Measurements from ENCODE around the gene CXXC5. TPM values are rescaled to one million over a fixed set of nuclear protein-coding genes. Genes with fewer than 3 reads are reported as not detected.

Gene CXXC5
- polyA plus RNA-seq, 4 donors, result 219 to 241 (median 229) TPM

DNA sequence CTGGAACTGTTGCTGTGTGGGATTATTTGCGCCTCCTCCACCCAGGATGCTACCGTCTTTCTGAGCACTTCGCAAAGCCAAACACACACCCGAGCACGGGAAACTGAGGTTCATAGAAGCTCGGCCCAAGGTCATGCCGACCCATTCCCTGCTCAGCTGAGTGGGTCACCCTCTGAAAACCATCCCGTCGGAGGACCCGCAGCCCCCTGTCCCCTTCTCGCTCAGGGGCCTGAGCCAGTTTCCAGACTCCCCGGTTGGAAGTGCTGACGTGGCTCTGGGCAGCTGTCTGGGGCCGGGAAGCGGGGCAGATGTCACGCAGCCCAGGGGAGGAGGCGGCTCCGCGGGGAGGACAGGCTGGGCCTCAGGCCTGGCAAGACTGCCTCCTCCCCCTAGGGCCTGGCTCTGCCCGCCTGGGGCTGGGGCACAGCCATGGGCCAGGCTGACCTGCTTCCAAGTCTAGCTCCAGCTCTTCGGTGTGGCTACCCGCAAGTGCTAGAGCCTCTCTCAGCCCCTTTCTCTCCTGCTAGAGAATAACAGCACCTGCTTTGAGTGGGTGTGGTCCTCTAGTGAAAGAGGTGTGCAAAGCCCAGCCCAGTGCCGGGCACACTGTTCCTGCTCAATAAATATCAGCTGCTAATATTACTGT lies 9.9 kb upstream of the CXXC5 start:
- no peak for DNase-seq (ENCODE audit: low read depth in 4 of 4, low spot score in 3 of 4)

DNA sequence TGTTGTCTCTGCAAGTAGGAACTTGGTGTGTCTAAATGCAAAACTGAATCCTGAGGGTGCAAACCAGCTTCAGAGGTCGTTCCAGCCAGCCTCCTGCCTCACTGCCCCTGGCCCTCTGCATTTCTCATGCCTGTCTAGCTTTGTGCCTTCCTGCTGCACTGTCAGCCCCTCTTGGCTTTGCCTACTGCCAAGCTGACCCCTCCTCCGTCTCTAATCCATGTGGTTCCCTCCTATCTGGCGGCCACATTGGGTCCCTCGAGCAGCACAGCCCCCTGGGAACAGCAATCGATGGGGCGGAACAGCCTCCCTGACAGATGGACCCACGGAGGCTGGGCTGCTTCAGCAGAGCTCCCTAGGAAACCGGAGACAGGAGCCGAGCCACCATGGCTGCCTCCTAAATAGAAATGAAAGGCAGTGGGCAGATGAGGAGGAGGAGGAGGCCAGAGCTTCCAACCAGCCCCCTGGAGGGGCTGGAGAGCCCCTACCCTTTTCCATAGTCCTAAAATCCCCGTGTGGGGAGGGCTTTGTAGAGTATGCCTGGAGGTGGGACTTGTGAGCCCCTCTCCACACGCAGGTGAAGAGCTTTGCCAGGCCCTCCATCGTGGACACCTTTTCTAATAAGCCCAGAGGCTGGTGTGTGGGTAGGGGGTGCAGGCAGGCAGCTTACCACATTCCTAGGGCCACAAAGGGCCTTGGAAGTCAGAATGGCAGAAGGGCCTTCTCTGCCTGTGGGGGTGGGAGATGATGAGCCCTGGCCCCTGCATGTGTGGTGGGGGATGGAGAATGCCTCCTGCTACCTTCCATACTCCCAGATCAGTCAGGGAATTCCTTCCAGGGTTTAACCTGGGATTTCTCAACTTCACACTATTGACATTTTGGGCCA lies 9.2 kb upstream of the CXXC5 start:
- DNase-seq (ENCODE audit: low read depth in 4 of 4, low spot score in 3 of 4), result no peak

DNA sequence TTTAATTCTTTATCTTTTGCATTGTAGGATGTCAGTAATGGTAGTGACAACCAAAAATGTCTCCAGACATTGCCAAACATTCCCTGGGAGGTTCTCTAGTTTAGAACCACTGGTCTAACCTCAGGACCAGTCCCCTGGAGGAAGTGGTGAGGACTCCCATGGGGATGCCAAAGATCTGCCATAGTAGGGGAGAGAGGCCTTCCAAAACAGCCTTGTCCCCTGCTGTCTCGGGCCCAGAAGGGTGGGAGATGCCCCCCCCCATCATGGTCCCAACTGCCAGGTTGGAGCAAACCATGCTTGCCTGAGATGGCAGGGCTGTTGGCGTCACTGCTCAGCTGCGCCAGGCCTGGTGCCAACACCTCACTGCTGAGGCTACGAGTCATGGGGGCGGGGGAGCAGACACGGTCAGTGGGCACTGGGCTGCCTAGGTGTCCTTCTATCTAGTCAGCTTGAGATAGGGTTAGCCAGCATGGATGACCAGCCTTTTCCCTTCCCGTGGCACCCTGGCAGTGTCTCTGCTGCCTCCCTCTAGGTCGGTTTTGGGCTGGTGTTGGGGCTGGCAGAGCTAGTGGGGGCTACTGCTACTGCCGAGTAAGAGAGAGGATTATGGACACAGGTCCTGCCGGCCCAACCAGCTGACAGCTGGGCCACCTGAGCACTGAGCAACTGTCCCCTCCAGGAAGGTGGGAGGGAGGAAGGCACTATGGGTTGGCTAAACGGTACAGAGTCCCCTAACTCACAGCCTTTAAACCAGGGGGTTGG lies 8.3 kb upstream of the CXXC5 start:
- no peak for DNase-seq (ENCODE audit: low read depth in 4 of 4, low spot score in 3 of 4)

DNA sequence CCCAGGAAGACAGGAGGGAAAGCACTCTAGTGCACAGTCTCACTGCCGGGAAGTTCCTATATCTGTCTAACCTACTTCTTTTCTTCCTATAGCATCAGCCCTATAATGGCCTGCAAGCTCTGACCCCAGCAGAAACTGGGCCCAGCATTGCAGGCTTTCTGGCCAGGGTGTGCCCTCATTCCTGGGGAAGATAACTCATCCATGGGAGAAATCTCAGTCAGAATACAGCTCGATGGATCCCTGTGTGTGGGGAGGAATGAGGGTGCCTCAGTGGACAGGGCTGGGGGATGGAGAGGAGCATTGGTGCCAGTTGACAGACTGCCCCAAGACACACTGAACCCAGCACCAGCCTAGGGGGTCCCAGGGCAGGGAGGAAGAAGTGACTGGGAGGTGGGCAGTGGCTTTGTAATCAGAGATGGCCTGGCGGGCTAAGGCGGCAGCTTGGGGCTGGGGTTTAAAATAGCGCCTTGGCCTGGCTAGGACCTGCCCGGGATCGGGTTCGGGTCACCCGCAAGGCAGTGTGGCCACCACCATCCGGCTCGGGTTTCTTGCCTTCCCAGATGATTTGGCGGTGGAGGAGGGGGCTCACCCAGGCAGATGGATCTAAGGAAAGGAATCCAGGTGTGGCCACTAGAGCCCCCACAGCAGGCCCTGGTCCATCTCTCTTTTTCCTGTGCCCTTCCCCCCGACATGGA lies 7.6 kb upstream of the CXXC5 start:
- no peak for DNase-seq (ENCODE audit: low read depth in 4 of 4, low spot score in 3 of 4)

DNA sequence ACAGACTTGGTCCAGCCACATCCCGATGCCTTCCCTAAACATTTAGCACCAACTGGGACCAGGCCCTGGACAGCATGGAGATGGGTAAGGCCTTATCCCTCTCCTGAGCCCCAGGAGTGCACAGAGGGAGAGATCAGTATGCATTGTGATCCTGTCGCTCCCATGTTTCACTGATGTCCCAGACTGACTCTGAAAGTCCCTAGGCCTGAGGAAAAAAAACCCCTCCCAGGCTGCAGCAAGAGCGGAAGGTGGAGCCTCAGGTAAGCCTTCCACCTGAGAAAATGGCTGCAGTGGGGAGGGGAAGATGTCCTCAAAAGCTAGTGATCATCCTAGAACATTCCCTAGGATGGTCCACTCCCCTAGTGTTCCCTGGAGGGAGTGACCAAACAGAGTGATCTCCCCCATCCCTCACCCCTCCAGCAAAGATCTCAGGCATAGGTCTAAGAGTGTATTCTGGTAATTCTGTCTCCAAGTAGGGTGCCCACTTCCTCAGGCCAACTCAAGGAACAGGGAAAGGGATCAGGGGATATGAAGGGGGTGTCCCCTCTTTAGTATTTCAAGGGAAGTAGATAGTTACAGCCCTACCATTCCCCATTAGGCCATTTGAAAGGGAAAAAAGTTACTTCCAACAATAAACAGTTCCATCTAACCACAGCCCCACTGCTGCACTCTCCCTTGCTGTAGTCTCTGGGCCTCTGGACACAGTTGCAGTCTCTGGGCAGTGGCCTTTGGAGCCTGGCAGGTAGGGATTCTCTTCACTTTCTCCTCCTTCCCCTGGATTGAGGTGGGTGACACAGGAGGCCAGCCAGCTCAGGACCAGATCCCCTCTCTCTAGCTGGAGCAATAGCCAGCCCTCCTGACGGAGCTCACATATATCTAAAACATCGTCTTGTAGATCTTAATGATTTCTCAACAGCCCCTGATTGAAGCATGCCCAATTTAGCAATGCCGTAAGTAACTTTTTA lies 6.8 kb upstream of the CXXC5 start:
- DNase-seq (ENCODE audit: low read depth in 4 of 4, low spot score in 3 of 4), result no peak

DNA sequence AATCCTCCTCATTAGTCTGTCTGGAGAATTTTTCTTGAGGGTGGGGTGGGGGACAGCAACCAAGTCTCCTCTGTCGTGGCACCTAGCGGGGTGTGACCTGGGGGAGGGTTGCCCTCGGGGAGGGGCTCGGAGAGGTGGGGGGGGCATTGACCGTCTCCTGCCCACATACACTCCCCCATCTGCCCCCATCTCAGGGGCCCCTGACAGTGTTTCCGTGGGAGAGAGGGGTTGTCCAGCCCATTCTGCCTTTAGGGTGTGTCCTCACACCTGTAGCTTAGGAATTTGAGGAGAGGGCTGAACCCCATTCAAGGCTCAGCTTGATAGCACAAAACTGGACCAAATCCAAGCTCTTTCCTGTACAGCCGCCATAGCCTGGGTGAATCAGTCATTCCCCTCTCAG lies 5.9 kb upstream of the CXXC5 start:
- DNase-seq (ENCODE audit: low read depth in 4 of 4, low spot score in 3 of 4), result no peak

DNA sequence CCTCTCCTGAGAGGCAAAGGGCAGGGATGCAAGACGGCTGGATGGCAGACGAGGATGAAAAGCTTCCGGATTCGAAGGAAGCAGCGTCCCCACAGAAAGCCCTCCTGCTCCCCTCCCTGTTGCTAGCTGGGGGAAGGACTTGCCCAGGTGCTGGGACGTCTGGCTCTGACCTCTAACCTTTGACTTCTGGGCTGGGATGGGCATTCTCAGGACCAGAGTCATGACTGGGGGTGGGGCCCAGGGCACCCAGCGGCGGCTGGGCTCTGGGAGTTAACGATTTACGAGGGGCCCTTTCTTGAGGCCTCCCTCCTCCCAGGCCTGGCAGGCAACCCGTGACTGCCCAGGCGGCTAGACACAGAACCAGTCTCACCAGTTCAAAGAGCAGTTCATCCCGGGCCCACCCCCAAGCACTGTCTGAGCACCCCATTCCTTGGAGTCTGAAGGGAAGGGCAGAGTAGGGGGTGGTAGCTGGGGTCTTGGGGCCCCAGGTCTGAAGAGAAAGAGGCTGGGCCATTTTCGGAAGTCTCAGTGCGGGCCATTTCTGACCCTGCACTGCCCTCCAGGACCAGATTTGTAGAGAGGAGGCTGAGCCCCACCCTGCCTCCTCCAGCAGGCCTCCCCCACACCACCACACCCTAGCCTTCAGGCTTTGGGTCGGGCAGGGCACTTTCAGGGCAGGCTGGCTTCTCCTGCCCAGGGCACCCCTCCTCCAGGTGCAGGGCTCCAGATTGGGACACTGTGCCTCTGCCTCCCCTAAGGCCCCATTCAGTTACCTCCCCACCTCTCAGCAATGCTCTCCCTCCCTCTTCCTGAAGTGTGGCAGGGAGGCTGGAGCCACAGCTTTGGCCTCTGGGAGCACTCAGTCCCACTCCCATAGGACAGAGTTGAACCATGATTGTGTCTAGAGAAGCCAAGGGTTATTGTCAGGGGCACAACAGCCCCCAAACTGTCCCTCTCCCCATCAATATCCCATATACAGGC lies 5.0 kb upstream of the CXXC5 start:
- no peak for DNase-seq (ENCODE audit: low read depth in 4 of 4, low spot score in 3 of 4)

DNA sequence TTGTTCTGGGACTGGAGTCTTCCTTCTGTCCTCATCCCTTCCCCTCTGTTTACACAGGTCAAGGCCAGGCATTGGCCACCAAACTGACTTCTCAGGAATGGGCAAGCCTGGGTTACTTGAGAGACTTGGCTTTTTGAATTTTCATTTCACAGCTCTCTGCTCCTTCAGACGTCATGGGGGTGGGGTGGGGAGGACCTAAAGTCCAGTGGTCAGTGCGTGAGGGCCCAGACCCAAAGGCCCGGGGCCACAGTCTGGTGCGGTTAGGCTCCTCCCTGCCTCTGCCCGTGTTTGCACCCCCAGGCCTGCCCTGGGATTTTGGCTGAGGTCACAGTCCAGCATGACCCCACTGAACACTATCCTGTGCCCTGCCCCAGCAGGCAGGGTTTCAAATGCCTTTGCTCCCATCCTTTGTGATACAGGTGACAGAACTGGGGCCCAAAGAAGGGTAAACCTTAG lies 4.1 kb upstream of the CXXC5 start:
- no peak for DNase-seq (ENCODE audit: low read depth in 4 of 4, low spot score in 3 of 4)

DNA sequence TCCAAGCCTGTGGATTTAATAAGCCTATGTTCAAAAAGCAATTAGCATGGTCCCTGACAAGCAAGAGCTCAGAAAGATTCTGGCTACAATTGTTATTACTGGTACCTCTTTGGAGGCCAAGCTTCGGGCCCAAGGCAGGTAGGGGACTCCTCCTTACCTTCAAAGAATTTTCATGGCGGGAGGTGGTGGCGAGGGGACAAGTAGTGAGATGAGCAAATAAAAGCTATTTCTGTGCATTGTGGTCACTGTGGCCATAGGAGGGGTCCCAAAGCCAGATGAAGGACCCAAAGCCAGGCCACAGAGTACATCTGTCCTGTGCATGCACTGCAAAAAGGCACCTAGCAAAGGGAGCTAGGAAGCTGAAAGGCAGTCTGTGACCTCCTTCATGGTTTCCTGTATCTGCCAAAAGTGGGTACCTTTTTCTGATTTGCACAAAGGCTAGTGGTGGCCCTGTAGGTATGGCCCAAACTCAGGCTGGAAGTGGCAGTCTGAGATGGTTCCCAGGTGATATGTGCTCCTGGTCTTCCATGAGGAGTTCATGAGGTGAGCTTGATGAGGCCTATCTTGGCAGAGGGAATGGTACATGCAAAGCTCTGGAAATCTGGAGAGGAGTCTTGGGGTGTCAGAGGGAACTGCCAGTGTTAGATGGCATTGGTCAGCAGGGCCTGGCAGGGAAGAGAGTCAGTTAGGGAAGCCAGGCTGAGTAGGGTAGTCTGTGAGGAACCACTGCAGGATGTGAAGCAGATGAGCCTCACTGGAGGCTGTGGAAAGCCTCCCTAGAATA lies 3.3 kb upstream of the CXXC5 start:
- DNase-seq (ENCODE audit: low read depth in 4 of 4, low spot score in 3 of 4), result no peak

DNA sequence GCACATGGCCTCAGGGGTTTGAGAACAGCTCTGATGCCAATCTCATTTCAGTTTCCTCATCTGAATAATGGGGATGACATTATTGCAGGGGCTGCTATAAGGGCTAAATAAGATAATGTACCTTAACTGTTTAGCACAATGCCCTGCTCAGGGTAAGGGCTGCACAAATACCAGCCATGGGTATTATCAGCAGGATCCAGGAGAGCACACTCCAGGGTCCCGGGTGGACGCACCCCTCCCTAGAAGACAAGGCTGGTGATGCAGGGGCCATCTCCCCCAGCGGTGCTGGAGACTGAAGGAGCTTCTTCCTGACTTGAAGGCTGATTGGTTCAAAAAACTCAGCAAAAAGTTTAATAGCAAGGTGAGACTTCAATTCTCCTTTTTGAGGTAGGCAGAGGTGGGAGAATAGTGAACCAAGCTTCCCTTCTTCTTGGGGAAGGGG lies 2.7 kb upstream of the CXXC5 start:
- no peak for DNase-seq (ENCODE audit: low read depth in 4 of 4, low spot score in 3 of 4)

DNA sequence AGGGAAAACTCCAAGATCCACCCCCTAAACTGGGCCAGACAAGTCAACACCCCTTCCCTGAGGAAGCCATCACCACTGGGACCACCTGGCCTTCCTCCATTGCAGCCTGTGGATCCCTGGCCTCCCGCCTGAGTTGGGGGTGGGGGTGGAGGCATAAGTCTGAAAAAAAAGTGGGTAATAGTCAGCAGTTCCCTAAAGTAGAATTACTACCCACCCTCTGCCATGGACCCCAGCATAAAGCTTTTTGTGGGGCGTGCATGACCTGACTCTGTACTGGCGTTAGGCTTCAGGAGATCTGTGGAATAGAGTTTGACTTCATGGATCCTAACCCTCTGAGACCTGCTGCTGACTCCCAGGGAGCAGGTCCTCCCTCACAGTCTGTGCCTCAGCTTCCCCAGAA lies 2.0 kb upstream of the CXXC5 start:
- DNase-seq (ENCODE audit: low read depth in 4 of 4, low spot score in 3 of 4), result no peak

DNA sequence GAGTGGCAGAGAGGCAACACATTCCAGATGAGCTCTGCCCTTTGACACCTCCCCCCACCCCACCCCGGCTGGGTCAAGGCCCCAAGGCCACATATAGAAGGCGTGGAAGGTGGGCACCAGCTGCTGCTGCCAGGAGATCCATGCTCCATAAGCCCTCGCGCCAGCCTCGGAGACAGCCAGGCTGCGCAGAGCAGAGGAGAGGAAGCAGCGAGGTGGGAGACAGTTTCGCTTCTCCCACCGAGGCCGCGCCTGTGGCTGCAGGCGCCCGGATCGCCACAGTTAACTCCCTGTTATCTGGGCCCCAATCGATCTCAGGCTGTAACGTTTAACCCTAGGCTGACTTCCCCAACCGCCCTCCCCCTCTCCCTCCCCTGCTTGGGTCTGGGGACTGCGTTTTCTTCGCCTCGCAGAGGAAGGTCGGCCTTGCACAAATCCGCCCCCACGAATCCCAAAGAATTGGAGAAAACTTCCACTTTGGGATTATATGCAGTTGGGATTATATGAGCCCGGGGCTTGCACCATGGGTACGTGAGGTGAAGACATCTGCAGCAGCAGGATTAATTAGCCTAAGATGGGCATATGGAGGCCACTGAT lies 1.1 kb upstream of the CXXC5 start:
- no peak for DNase-seq (ENCODE audit: low read depth in 4 of 4, low spot score in 3 of 4)

DNA sequence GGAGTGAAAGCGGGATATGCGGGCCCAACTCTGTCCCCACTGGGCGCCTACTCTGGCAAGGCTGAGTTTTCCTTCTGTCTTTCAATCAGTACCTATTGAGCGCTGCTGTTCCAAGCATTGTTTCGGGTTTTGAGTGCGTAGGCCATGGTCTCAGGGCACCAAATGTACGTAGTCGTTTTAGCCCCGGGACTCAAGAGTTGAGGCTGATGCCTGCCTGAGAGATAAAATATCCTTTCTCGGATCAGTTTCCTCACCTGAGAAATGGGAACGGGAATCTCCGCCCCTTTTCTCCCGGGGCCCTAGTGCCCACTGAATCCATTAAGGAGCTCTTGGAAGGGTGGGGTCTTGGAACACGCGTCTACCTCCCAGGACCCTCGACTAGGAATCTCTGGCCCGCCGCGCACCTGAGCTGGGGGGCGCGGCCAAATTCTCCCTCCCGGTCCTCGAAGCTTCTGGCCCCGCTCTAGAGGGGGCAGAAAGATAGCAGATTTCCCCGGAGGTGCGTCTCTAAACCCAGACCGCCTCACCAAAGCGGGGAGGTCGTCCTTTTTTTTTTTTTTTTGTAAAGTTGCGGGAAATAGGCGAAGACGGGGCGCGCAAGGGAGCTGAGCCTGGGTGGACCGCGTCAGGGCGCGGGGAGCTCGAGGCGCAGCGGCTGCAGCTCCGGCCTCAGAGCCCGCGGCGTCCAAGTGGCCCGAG lies 494 bp upstream of the CXXC5 start:
- DNase-seq (ENCODE audit: low read depth in 4 of 4, low spot score in 3 of 4), result no peak

DNA sequence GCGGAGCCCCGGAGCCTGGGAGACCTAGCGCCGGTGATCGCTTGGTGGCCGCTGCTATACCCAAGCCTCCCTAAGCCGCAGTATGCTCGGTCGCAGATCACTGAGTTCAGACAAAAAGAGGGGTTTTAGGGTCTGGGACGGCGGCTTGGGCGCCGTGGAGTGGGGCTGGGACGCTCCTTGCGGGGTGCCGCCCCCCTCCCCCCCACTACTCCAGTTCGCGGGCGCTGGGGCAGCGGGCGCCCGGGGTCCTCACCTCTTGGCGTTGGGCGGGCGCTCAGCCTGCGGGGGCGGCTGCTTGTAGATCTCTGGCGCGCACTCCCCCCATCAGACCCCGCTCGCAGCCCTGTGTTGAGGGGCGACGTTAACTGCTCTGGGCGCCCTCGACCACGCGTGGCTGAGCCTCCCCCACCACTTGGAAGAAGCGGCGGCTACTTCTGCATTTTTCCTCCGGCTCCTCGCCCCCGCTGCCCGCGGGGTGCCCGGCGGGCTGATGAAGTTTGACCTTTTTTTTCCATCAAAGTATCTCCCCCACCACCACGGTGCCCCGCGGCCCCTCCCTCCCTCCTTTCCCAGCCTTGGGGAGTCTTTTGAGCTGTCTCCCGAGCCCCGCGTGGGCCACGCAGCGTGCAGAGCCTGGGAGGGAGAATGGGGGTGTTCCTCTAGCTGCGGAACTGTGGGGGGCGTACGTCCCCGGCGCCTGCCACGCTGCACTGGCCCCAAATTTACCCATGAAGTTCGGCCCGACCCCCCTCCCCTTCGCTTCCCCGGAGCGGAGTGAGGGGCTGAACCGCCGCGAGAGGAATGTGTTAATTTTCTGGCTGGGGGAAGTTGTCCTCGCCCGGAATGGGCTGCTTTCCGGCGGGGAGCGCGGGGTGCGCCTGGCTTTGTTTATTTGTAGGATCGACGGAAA lies 1.2 kb downstream of the CXXC5 start:
- no peak for DNase-seq (ENCODE audit: low read depth in 4 of 4, low spot score in 3 of 4)

DNA sequence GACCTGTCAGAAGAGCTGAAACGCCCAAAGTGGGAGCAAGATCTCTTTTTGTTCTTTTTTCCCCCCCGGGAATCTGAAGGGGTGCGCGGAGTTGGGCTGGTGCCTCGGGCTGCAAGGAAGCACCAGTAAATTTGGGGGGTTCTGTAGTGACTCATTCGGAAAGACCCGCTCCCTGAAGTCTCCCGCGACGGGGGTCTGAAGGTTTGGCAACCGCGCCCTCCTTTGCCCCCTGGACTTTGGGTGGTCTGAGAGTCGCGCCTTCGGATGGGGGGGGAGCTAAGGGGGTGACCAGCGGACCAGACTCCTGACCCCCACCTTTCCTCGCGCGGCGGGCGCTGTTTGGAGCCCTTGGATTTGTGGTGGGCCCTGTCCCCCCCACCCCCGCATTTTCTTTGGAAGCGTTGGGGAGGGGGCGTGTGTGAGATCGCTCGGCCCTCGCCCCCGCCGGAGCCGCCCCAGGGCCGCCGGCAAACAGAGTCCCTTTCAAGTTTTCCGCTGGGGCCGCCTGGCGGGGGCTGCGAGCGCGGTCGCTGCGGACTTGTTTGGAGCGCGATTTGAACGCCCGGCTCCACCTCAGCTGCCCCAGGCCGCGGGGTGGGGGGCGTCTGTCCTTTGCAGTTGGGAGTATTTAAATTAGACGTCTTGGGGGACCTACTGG lies 2.0 kb downstream of the CXXC5 start:
- no peak for DNase-seq (ENCODE audit: low read depth in 4 of 4, low spot score in 3 of 4)
